ENCODE data around the gene TENM4.
"Not testable (repeated sequence)": the region's sequence is repeated elsewhere in the genome, so short reads cannot be mapped to it uniquely, and the experiment has no call there.

TENM4 gene

DNA sequence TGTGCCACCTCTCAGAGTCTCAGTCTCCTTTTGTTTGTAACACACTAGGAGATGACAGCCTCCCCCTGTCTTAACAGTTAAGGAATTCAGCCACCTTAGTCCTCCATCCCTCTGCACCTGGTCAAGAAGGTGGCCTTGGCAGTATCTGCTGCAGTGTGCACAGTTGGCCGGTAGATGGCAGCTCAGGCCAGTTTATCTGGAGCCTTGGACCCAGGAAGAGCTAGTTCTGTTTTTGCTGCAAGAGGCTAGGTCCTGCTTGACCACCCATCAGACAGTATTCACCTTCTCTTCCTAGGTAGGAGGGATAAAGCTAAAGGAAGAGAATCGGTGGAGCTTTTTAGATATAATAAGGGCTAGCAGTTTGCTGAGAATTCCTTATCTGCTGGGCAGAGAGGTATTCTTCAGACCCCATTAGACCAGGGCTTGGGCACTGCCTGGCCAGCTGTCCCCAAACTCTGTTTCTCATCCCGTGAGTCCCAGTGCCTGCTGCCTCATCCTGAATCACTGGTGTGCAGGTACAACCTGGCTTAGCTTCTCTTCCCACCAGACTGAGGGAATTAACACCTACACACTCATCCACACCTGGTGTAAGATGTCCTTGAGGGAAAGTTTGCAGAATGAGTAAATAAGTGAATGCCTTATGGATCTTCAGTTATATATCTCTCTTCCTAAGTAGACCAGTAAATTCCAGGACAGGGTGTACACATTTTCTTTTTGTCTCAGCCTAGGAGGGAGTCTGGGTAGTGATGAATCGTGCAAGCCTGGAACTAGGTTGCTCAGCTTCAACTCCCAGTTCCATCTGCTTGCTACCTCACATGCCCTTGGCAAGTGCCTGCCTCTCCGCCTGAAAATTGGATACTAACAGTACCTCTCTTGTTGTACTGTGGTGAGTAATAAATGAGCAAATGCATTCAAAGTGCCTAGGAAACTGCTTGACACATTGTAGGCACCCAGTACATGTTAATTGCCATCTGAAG, 795.3 kb downstream of the TENM4 start:
- no peak for DNase-seq (ENCODE audit: low read depth)

DNA sequence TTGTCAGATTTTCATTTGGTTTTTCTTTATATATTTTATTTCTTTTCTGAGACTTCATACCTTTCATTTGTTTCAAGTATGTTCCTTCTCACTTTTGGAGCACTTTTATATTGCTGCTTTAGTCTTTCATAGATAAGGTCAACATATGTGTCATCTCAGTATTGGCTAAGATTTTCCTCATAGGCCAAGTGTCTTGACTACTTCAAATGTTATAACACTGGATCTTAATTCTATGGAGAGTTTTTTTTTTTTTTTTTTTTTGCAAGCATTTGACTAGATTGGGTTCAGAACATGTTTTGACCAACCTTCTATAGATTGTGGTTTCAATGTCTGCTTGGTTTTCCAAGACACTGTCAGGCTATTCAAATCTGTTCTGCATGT, 797.2 kb downstream of the TENM4 start:
- DNase-seq (ENCODE audit: low read depth), result no peak

- DNase-seq (ENCODE audit: low read depth), result no peak
Observed at GRCh38 chr11:78642979-78643675, 797.7 kb downstream of the TENM4 start.

DNA sequence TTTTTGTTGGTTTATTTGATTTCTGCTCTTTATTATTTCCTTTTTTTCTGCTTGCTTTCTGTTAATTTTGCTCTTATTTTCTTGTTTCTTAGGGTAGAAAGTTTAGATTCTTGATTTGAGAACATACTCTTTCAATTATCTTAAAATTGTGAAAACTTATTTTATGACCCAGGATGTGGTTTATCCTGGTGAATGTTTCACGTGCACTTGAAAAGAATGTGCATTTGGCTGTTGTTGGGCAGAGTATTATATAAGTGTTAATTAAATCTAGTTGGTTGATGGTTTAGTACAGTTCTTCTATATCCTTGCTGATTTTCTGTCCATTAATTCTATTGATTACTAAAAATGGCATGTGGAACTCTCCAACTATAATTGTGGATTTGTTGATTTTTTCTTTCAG, 799.3 kb downstream of the TENM4 start:
- peak; percentile 13 for DNase-seq (ENCODE audit: low read depth)

GRCh38 chr11:78638704-78639380, 802.0 kb downstream of the TENM4 start:
- DNase-seq (ENCODE audit: low read depth), result no peak

DNA sequence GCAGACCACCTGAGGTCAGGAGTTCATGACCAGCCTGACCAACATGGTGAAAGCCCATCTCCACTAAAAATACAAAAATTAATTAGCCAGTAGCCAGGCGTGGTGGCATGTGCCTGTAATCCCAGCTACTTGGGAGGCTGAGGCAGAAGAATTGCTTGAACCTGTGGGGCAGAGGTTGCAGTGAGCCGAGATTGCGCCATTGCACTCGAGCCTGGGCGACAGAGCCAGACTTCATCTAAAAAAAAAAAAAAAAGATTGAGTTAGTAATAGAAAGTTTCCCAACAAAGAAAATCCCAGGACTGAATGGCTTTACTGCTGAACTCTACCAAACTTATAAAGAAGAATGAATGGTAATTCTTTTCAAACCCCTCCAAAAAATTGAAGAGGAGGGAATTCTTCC, 803.3 kb downstream of the TENM4 start:
- not testable (repeated sequence) for DNase-seq (ENCODE audit: low read depth)

- no peak for DNase-seq (ENCODE audit: low read depth)
Observed at GRCh38 chr11:78635814-78636506, 804.9 kb downstream of the TENM4 start.

DNA sequence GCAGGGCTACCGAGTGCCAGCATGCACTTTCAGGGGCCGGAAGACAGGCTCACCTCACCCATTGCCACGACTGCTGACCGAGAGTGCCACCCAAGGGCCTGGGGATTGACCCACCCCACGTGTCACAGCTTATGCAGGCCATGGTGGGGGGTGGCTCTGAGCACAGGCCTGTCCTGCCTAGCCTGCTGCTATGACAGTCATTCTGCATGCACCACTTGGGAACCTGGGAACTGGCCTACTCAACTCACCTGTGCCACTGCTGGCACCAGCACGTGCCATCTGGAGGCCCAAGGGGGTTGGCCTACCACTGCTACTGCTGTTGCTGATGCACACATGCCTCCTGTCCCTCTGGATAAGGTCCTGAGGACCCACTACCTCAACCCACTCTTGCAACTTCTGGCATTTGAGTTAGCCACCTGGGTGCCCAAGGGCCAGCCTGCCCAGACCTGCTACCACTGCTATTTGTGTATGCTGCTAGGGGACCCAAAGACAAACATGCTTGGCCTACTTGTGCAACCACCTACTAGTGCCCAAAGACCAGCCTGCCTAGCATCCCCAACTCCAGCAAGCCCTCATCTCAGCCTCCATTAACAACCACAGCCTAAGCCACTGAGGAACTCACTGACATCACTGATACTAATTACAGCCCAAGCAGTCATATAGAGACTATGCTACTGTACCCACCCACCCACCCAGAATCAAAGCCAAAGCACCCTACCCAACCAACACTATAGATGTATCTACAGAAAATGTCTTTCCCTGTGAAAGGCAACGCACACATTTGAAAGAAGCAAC, 807.1 kb downstream of the TENM4 start:
- DNase-seq (ENCODE audit: low read depth), result no peak

- no peak for DNase-seq (ENCODE audit: low read depth)
Observed at GRCh38 chr11:78630561-78631303, 810.1 kb downstream of the TENM4 start.

GRCh38 chr11:78630155-78630554, 810.7 kb downstream of the TENM4 start:
- no peak for DNase-seq (ENCODE audit: low read depth)

DNA sequence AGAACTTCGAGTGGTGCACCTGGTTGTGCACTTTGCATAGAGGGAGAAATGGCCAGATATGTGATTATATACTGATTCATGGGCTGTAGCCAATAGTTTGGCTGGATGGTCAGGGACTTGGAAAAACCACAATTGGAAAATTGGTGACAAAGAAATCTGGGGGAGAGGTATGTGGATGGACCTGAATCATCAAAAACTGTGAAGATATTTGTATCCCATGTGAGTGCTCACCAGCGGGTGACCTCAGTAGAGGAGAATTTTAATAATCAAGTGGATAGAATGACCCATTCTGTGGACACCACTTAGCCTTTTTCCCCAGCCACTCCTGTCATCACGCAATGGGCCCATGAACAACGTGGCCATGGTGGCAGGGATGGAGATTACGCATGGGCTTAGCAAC, 818.2 kb downstream of the TENM4 start:
- no peak for DNase-seq (ENCODE audit: low read depth)

- DNase-seq (ENCODE audit: low read depth), result no peak
Observed at GRCh38 chr11:78620159-78620558, 820.7 kb downstream of the TENM4 start.

DNA sequence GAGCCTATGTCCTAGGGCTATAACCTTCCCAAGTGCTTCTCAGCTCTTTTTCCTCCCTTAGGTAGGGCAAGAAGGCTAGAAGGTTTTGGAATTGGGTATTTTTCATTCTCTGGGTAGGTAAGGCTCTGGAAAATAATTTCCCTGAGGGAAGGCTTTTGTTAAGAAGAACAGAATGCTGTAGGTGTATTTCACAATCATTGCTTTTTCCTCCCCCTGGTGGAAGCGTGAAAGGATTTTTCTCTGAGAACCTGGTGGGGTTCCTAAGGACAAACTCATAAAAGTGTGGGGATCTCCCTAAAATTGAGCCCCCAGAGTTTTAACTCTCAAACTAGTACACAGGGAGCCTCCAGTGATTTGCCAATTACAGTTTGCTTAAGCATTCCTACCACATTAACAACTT, 825.1 kb downstream of the TENM4 start:
- DNase-seq (ENCODE audit: low read depth), result no peak

- DNase-seq (ENCODE audit: low read depth), result no peak
Observed at GRCh38 chr11:78613378-78613813, 827.4 kb downstream of the TENM4 start.

GRCh38 chr11:78612721-78613377, 828.0 kb downstream of the TENM4 start:
- no peak for DNase-seq (ENCODE audit: low read depth)

DNA sequence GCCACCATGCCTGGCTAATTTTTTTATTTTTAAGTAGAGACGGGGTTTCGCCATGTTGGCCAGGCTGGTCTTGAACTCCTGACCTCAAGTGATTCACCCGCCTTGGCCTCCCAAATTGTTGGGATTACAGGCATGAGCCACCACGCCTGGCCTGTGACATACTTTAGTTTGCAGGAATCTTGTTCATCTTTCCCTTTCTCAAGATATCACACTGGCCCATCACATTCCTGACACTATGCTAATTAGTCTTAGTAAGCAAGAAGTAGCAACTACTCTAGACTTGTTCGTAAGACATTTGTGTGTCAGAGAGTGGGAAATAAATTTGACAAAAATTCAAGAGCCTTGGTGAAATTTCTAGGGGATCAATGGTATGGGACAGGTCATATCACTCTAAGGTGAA, 831.5 kb downstream of the TENM4 start:
- DNase-seq (ENCODE audit: low read depth), result not testable (repeated sequence)

GRCh38 chr11:78607696-78608095, 833.1 kb downstream of the TENM4 start:
- DNase-seq (ENCODE audit: low read depth), result no peak

GRCh38 chr11:78606667-78607066, 834.2 kb downstream of the TENM4 start:
- DNase-seq (ENCODE audit: low read depth), result no peak

DNA sequence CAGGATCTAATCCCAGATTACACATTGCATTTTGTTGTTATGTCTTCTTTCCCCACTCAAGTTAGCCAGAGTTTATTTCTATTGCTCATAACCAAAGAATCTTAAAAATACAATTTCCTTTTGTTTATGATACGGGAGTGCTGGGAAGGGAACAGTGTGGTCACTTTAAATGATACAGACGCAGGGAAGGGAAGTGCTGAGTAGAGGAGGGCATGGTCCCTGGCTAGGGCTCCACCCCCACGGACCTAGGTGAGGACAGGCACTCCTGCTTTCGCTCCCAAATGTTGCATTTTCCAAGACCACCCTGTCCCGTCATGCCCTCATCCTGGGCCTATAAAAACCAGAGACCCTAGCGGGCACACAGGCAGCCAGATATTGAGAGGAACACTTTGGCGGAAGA, 835.5 kb downstream of the TENM4 start:
- DNase-seq (ENCODE audit: low read depth), result no peak

- DNase-seq (ENCODE audit: low read depth), result no peak
Observed at GRCh38 chr11:78603792-78604191, 837.0 kb downstream of the TENM4 start.
